IPS-20b (cell line): ENCODE measurements around the gene TMEM144.
A peak's percentile ranks its signal among the peaks of the same experiment; 100 is the strongest.

Experiments used
- H3K27ac ChIP-seq: one replicate; pipeline ENCODE4 v1.5.1; 2013; ENCODE audit warnings: low read length
- H3K27me3 ChIP-seq: 2 replicates; pipeline ENCODE4 v1.6.1; 2013; ENCODE audit warnings: mild to moderate bottlenecking, low read length, inconsistent platforms; ENCODE audit not compliant: insufficient read depth
- H3K36me3 ChIP-seq: 2 replicates; pipeline ENCODE4 v1.6.1; 2013; ENCODE audit warnings: low read depth, mild to moderate bottlenecking, inconsistent platforms, low read length, moderate library complexity; ENCODE audit not compliant: insufficient read depth
- H3K4me1 ChIP-seq: 2 replicates; pipeline ENCODE4 v1.6.1; 2013; ENCODE audit warnings: mild to moderate bottlenecking, control low read depth, inconsistent platforms, low read length, moderate library complexity; ENCODE audit not compliant: insufficient read depth
- H3K4me3 ChIP-seq: 2 replicates; pipeline ENCODE4 v1.5.1; 2013; ENCODE audit warnings: mild to moderate bottlenecking, low read length, inconsistent platforms
- H3K9ac ChIP-seq: 2 replicates; pipeline ENCODE4 v1.6.1; 2013; ENCODE audit warnings: low read depth, mild to moderate bottlenecking, inconsistent platforms, low read length, moderate library complexity
- H3K9me3 ChIP-seq: 2 replicates; pipeline ENCODE4 v1.6.1; 2013; ENCODE audit warnings: mild to moderate bottlenecking, low read depth, low read length, inconsistent platforms; ENCODE audit not compliant: insufficient read depth

Gene TMEM144

GRCh38 chr4:158195297-158195696, 15.0 kb upstream of the TMEM144 start:
- H3K9ac ChIP-seq: no peak overlapping the region
- H3K36me3 ChIP-seq: no peaks in the 10 kb centered on the region
- no peaks in the 10 kb centered on the region for H3K9me3 ChIP-seq
- H3K4me1 ChIP-seq: no peaks in the 10 kb centered on the region
- H3K4me3 ChIP-seq: no peak overlapping the region
- H3K27me3 ChIP-seq: no peaks in the 10 kb centered on the region
- H3K27ac ChIP-seq: no peak overlapping the region

- H3K27me3 ChIP-seq: no peaks in the 10 kb centered on the region
- no peak overlapping the region for H3K27ac ChIP-seq
- no peak overlapping the region for H3K4me3 ChIP-seq
- no peaks in the 10 kb centered on the region for H3K9me3 ChIP-seq
- no peak overlapping the region for H3K9ac ChIP-seq
- H3K36me3 ChIP-seq: no peaks in the 10 kb centered on the region
- H3K4me1 ChIP-seq: no peaks in the 10 kb centered on the region
Measured at GRCh38 chr4:158197194-158197776, 13.0 kb upstream of the TMEM144 start.

GRCh38 chr4:158200214-158200613, 10.1 kb upstream of the TMEM144 start:
- Histone ChIP-seq H3K36me3 (no peaks in the 10 kb centered on the region), H3K4me1 (no peaks in the 10 kb centered on the region), H3K4me3 (no peak overlapping the region), H3K27ac (no peak overlapping the region), H3K9ac (no peak overlapping the region), H3K9me3 (no peaks in the 10 kb centered on the region), H3K27me3 (no peaks in the 10 kb centered on the region)

- Histone ChIP-seq H3K4me1 (no peaks in the 10 kb centered on the region), H3K27ac (no peak overlapping the region), H3K4me3 (no peak overlapping the region)
Measured at GRCh38 chr4:158201322-158201721, 9.0 kb upstream of the TMEM144 start.

GRCh38 chr4:158201876-158202275, 8.4 kb upstream of the TMEM144 start:
- Histone ChIP-seq H3K36me3 (no peaks in the 10 kb centered on the region), H3K27ac (no peak overlapping the region), H3K9ac (no peak overlapping the region), H3K9me3 (no peaks in the 10 kb centered on the region), H3K4me3 (no peak overlapping the region), H3K27me3 (no peaks in the 10 kb centered on the region), H3K4me1 (no peaks in the 10 kb centered on the region)

More at GRCh38 chr4:158201322-158201721, 9.0 kb upstream of the TMEM144 start:
- Histone ChIP-seq H3K27me3 (no peaks in the 10 kb centered on the region), H3K9me3 (no peaks in the 10 kb centered on the region), H3K9ac (no peak overlapping the region), H3K36me3 (no peaks in the 10 kb centered on the region)

- Histone ChIP-seq H3K9ac (no peak overlapping the region), H3K27me3 (no peaks in the 10 kb centered on the region), H3K27ac (no peak overlapping the region), H3K4me3 (no peak overlapping the region), H3K9me3 (no peaks in the 10 kb centered on the region), H3K4me1 (no peaks in the 10 kb centered on the region), H3K36me3 (no peaks in the 10 kb centered on the region)
Measured at GRCh38 chr4:158202481-158202880, 7.8 kb upstream of the TMEM144 start.

GRCh38 chr4:158203436-158203835, 6.8 kb upstream of the TMEM144 start:
- Histone ChIP-seq H3K36me3 (no peaks in the 10 kb centered on the region), H3K27me3 (no peaks in the 10 kb centered on the region), H3K27ac (no peak overlapping the region), H3K9me3 (no peaks in the 10 kb centered on the region), H3K9ac (no peak overlapping the region), H3K4me1 (no peaks in the 10 kb centered on the region), H3K4me3 (no peak overlapping the region)

- Histone ChIP-seq H3K4me1 (no peaks in the 10 kb centered on the region), H3K27ac (no peak overlapping the region), H3K27me3 (no peaks in the 10 kb centered on the region), H3K4me3 (no peak overlapping the region), H3K36me3 (no peaks in the 10 kb centered on the region), H3K9ac (no peak overlapping the region), H3K9me3 (no peaks in the 10 kb centered on the region)
Measured at GRCh38 chr4:158203929-158204328, 6.4 kb upstream of the TMEM144 start.

- no peak overlapping the region for H3K9ac ChIP-seq
- no peak overlapping the region for H3K27ac ChIP-seq
- H3K4me1 ChIP-seq: peaks cover 6% of the 10 kb centered on the region
- no peaks in the 10 kb centered on the region for H3K9me3 ChIP-seq
- H3K4me3 ChIP-seq: no peak overlapping the region
- no peaks in the 10 kb centered on the region for H3K36me3 ChIP-seq
- H3K27me3 ChIP-seq: no peaks in the 10 kb centered on the region
Measured at GRCh38 chr4:158208963-158209640, 1.2 kb upstream of the TMEM144 start.

GRCh38 chr4:158211222-158211621, 936 bp downstream of the TMEM144 start:
- Histone ChIP-seq H3K27me3 (no peaks in the 10 kb centered on the region), H3K27ac (no peak overlapping the region), H3K9me3 (no peaks in the 10 kb centered on the region), H3K36me3 (no peaks in the 10 kb centered on the region), H3K4me3 (peak overlapping the region; percentile 85), H3K4me1 (peaks cover 6% of the 10 kb centered on the region), H3K9ac (peak overlapping the region; percentile 84; the same call in 1 of the 2 replicates)

- peaks cover 6% of the 10 kb centered on the region for H3K4me1 ChIP-seq
- H3K27me3 ChIP-seq: no peaks in the 10 kb centered on the region
Measured at GRCh38 chr4:158213466-158213865, 3.2 kb downstream of the TMEM144 start.

GRCh38 chr4:158214856-158215255, 4.6 kb downstream of the TMEM144 start:
- peaks cover 8% of the 10 kb centered on the region for H3K4me1 ChIP-seq
- H3K36me3 ChIP-seq: no peaks in the 10 kb centered on the region
- no peak overlapping the region for H3K4me3 ChIP-seq
- H3K27me3 ChIP-seq: no peaks in the 10 kb centered on the region
- H3K9ac ChIP-seq: no peak overlapping the region
- H3K9me3 ChIP-seq: no peaks in the 10 kb centered on the region
- no peak overlapping the region for H3K27ac ChIP-seq

More at GRCh38 chr4:158213466-158213865, 3.2 kb downstream of the TMEM144 start:
- Histone ChIP-seq H3K27ac (no peak overlapping the region), H3K4me3 (no peak overlapping the region), H3K36me3 (no peaks in the 10 kb centered on the region), H3K9me3 (no peaks in the 10 kb centered on the region), H3K9ac (no peak overlapping the region)
